GM21619 (cell line): ENCODE data around the gene SMURF2.
"Not testable (repeated sequence)": the region's sequence is repeated elsewhere in the genome, so short reads cannot be mapped to it uniquely, and the experiment has no call there.

ENCODE experiments used
- ATAC-seq: cut with Tn5 transposase; IDR thresholded peaks from one replicate; pipeline ENCODE4 v1.9.1; 2021; ENCODE audit not compliant: unreplicated experiment

SMURF2 gene

GRCh38 chr17:64599187-64599676 is 62.9 kb downstream of the SMURF2 start:
- peak; percentile 90 for ATAC-seq

- ATAC-seq: no peak
Measured at GRCh38 chr17:64598672-64599071, 63.4 kb downstream of the SMURF2 start.

- ATAC-seq: no peak
Measured at GRCh38 chr17:64596988-64597387, 65.1 kb downstream of the SMURF2 start.

- no peak for ATAC-seq
Measured at GRCh38 chr17:64596439-64596838, 65.7 kb downstream of the SMURF2 start.

- ATAC-seq: no peak
Measured at GRCh38 chr17:64591944-64592343, 70.2 kb downstream of the SMURF2 start.

GRCh38 chr17:64585146-64585545 is 77.0 kb downstream of the SMURF2 start:
- ATAC-seq: no peak

DNA sequence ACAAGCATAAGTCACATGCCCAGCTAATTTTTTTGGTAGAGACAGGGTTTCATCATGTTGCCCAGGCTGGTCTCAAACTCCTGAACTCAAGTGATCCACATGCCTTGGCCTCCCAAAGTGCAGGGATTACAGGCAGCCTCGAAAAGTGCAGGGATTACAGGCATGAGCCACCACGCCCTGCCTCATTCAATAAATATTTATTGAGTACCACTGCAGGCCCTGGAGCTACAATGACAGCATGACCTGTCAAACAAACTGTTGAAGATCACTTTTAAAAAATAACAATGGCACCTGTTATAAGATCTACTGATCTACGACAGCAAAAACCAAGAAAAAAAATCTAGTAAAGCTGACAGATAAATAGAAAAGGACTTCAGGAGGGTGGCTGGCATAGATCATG is 79.1 kb downstream of the SMURF2 start:
- ATAC-seq: no peak

- ATAC-seq: no peak
Measured at GRCh38 chr17:64580384-64581315, 81.5 kb downstream of the SMURF2 start.

GRCh38 chr17:64579917-64580316 is 82.2 kb downstream of the SMURF2 start:
- no peak for ATAC-seq

DNA sequence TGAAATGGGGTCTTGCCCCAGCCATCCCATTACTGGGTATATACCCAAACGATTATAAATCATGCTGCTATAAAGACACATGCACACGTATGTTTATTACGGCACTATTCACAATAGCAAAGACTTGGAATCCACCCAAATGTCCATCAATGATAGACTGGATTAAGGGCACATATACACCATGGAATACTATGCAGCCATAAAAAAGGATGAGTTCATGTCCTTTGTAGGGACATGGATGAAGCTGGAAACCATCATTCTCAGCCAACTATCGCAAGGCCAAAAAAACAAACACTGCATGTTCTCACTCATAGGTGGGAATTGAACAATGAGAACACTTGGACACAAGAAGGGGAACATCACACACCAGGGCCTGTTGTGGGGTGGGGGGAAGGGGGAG is 85.1 kb downstream of the SMURF2 start:
- not testable (repeated sequence) for ATAC-seq

DNA sequence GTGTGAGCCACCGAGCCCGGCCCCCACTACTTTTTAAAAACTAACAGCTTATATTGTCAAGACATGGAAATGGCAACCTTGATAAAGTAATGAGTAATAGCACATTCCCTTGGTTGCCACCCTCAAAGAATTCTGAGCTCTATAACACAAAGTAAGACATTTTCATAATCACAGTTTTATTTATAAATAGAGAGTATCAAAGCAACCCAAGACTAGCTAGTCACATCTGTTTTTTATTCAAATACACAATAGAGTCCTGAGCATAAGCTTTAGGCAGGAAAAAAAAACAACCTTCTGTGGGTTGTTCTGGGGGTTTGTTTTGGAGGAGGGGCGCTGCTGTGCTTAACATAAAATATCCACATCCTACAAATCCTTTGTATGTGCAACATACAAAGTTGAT is 86.7 kb downstream of the SMURF2 start:
- ATAC-seq: no peak

DNA sequence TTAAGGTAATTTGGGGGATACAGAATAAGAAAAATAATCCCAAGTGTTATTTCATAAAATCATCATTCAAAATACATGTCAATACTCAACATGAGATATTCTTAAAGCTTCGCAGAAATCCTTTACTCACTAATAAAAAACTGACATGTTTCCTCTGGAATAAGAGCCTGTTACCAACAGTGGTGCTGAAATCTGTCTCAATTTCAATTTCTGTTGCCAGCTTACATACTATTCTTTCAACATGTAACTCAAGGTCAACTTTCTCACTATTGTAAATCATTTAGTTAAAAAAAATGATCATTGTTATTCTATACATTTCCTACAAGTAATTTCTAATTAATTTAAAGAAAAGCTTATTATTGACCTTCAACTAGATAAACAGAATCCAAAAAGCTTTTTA is 87.5 kb downstream of the SMURF2 start:
- ATAC-seq: no peak

DNA sequence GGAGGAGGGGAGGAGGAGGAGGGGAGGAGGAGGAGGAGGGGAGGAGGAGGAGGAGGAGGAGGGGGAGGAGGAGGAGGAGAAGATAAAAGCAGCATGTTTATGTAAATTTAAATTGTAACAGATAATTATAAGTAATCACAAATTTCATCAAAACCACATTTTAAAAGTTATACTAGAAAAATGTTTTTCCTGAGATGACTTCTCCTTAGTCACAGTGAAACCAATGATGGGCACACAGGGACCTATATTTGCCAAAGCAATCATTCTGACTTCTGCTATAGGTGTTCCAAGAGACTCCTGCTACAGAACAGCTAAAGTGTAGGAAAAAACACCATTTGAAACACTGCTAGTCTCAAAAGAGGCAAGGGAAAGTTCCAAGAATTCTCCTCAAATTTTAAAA is 88.9 kb downstream of the SMURF2 start:
- no peak for ATAC-seq

DNA sequence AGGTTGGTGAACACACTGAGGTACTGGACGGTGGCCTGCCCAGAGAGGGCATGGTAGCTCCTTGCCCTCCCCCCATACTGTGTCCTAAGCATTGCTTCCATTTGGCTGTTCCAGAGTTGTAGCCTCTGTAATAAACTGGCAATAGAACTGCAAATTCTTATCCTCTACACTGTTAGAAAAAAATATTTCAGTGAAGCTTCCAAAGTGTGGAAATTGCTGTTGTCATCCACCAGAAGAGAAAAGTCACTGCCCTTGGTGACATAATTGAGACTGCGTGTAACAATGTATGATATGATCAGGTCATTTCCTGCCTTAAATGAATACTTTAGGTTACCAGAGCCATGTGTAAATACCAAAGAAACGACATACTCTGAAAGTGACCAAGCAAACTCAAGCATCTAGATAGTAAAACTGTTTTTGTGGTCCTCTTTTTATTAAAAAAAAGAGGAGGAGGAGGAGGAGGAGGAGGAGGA is 89.4 kb downstream of the SMURF2 start:
- ATAC-seq: no peak

- no peak for ATAC-seq
Measured at GRCh38 chr17:64571746-64572145, 90.4 kb downstream of the SMURF2 start.

DNA sequence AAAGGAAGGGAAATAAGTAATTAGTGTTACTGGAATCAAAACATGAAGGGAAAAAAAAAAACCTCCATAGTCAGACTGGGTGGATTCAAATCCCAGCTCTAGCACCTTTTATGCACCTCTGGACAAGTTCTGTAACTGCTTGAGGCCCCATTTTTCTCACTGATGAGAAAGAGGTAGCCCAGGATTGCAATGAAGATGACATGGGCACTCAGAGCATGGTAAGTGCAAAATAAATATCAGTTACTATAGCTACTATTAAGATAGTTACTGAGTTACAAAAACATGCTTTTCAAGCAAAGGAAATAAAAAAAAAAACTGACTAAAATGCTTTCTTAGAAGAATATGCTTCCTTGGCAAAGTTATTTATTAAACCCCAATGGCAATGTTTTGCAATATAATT is 96.5 kb downstream of the SMURF2 start:
- ATAC-seq: no peak

- ATAC-seq: no peak
Measured at GRCh38 chr17:64564098-64564497, 98.0 kb downstream of the SMURF2 start.

DNA sequence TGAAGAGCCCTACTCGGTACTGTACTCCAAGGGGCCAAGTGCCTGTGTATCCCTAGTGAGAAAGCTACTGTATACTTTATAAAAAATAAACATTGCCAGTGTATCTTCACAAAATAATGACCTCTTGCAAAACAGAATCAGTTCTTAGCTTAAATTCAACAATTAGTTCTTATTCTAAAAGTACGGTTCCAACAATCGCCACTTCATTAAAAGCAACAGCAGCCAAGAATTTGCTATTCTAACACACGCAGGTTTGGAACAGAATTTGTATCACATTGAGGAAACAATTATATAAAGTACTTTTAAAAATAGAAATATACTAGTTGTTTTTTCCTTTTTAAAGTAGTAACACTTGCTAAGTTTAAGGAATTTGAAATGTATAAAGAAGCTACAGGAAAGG is 106.8 kb downstream of the SMURF2 start:
- no peak for ATAC-seq

DNA sequence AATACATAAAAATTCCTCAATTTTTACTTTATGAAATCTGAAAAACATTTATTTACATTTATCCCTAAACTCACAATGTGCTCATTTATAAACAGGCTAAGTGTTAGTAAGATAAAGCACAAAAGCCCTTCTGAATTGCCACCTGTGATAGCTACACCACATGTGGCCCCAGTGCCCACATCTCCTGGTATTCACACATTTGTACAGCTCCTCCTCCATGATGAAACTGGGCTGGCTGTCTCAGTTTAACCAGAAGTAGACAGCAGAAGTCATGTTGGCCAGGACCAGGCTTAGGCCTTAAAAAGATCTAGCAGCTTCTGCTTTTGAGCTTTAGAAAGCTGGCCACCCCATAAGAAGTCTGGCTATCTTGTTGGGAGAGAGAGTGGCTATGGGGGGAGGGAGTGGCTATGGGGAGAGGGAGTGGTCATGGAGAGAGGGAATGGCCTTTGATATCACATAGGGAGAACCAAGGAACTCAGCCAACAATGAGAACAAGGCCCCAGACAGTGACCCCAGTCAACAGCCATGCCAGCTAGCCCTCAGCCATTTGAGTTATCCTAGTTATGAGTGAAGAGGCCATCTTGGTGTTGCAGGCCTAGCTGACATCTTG is 108.0 kb downstream of the SMURF2 start:
- no peak for ATAC-seq

GRCh38 chr17:64551461-64551860 is 110.6 kb downstream of the SMURF2 start:
- no peak for ATAC-seq

DNA sequence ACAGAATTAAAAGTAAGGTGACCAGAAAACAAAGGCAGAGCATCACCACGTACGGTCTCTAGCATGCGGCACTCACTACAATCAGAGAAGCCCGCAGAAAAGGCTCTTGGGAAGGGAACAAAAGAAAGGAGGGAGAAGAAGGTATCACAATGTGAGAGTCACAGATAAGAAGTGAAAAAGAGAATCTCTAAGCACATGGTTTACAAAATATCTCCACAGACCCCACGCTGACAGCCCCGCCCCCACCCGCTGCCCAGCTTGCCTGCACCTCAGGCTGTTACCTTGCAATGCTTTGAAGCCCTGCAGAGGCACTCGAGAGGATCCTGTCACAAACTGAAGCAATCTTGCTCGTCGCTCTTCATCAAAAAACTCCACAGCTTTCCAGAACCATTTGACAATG is 114.8 kb downstream of the SMURF2 start:
- no peak for ATAC-seq

- ATAC-seq: no peak
Measured at GRCh38 chr17:64546716-64547115, 115.4 kb downstream of the SMURF2 start.
